GM18505 (cell line): ENCODE measurements around the gene RASA3.

Experiments
- ATAC-seq: cut with Tn5 transposase; IDR thresholded peaks from one replicate; pipeline ENCODE4 v1.9.1; 2021; ENCODE audit not compliant: unreplicated experiment
- POLR2A ChIP-seq: IDR thresholded peaks from 4 replicates; pipeline ENCODE4 v1.6.1; 2011; ENCODE audit warnings: borderline replicate concordance; ENCODE audit not compliant: insufficient read depth, insufficient read length; ENCODE audit errors: extremely low read depth

Gene RASA3

DNA sequence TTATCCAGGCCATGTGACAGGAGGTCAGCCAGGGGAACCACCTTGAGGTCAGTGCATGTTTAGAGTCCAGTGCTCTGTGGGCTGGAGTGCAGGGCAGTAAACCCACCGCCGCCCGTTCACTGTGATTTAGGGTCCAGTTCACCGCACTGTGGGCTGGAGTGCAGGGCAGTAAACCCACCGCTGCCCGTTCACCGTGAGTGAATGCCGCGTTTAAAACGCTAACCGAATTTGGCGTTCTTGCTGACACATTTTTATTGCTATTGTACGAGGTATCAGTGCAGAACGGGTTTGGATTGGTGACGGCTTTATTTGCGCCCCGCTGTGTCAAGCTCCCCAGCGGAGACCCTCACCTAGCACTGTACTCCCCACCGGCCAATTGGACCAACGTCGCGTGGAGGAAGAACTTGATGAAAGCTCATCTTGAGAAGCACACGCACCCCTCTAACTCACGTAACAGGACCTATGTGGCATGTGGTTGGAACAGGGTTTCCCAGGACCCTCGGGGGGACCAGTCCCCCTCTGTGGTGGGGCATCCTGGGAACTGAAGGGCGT lies 186.5 kb downstream of the RASA3 start:
- TF ChIP-seq POLR2A = no peak
- no peak for ATAC-seq

- ATAC-seq = no peak
- TF ChIP-seq POLR2A = no peak
These were observed 188.4 kb downstream of the RASA3 start for GRCh38 chr13:113943821-113944565.

GRCh38 chr13:113942591-113943103 lies 189.8 kb downstream of the RASA3 start:
- no peak for TF ChIP-seq POLR2A
- no peak for ATAC-seq

GRCh38 chr13:113941571-113942191 lies 190.7 kb downstream of the RASA3 start:
- ATAC-seq = no peak
- TF ChIP-seq POLR2A = no peak

GRCh38 chr13:113939944-113940297 lies 192.5 kb downstream of the RASA3 start:
- ATAC-seq = no peak
- TF ChIP-seq POLR2A = no peak

DNA sequence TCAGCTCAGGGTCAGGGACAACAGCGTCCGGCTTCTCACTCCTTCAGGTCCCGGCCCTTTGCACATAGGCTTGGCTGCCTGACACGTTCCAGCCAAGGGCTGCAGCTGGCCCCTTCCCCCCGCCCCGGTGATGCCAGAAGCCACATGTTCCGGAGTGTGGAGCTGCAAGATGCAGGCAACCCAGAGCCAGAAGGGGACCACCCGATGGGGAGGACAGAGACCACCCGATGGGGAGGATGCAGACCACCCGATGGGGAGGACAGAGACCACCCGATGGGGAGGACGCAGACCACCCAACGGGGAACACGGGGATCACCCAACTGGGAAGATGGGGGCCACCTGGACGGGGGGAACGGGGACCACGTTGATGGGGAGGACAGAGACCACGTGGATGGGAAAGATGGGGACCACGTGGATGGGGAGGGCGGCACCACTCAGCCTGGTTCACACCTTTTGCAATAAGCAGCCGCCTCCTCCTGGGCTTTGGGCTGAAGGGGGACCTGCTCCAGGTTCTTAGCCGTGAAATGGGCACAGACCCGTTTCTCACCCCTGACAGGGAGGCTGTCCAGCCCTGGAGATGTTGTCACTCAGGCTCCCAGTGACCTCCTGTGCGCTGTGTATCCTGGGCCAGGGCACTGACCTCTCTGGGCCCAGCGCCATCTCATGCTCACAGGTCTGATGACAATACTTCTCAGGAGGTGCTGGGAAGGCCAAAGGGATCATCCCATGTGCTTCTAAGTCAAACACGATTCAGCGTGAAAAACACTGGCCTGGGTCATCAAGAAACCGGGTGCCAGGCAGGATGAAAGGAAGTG lies 193.1 kb downstream of the RASA3 start:
- ATAC-seq = no peak
- TF ChIP-seq POLR2A = no peak

DNA sequence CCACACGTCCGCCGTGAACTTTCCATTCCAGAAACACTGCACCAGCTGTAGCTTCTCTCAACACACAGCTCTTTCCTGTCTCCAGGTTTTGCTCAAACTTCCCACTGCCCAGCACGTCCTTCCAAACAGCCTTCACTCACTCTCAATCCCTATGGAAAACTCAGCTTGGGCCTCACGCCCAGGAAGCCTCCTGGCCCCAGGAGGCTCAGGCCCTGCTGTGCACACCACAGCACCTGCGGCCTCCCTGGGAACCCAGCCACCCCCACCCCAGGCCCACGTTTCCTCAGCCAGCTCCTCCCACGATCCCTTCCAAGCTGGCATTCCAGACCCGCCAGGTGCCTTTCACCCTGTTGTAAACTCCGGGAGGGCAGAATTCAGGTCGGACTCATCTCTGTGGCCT lies 193.7 kb downstream of the RASA3 start:
- no peak for TF ChIP-seq POLR2A
- no peak for ATAC-seq

GRCh38 chr13:113938246-113938645 lies 194.2 kb downstream of the RASA3 start:
- ATAC-seq = no peak
- no peak for TF ChIP-seq POLR2A

- TF ChIP-seq POLR2A = no peak
- no peak for ATAC-seq
These were observed 194.8 kb downstream of the RASA3 start for GRCh38 chr13:113937527-113938180.

GRCh38 chr13:113937073-113937472 lies 195.3 kb downstream of the RASA3 start:
- no peak for ATAC-seq
- TF ChIP-seq POLR2A = no peak

- TF ChIP-seq POLR2A = no peak
- no peak for ATAC-seq
These were observed 196.1 kb downstream of the RASA3 start for GRCh38 chr13:113936166-113936965.
